CMK (cell line): ENCODE measurements around the gene CCDC85C.

ENCODE experiments used
- DNase-seq: peaks from one replicate; pipeline ENCODE4 v3.0.0-alpha.2; 2010; ENCODE audit warnings: low read depth

CCDC85C gene

GRCh38 chr14:99630202-99630601, 26.2 kb upstream of the CCDC85C start:
- no peak for DNase-seq

DNA sequence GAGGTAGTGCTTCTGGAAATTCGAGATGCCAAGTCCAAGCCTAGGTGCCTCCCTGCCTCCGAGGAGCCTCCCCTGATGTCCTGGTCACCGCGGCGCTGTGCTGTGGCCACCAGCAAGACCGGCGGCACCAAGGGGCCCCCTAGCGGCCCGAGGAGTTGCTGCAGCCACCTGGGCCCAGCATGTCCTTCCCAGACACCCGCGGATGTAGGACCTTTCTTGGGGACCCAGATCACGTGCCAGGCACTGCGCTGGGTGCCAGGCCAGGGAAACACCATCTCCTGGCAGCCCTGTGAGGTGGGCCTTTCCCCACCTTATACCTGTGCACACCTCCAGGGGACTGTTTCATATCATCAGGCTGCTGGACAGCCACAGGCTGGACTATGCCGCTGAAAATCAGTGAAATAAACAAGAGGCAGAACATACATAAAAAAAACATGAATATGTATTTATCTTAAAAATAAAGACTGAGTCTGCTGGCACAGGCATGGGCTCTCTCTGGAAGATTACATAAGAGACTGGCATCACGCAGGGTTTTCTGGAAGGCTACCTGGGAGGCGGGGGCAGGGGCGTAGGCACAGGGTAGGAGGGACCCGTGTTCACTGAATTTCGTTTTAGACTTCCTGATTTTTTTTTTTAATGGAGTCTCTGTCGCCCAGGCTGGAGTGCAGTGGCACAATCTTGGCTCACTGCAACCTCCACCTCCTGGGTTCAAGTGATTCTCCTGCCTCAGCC, 25.0 kb upstream of the CCDC85C start:
- peak; percentile 29 for DNase-seq

DNA sequence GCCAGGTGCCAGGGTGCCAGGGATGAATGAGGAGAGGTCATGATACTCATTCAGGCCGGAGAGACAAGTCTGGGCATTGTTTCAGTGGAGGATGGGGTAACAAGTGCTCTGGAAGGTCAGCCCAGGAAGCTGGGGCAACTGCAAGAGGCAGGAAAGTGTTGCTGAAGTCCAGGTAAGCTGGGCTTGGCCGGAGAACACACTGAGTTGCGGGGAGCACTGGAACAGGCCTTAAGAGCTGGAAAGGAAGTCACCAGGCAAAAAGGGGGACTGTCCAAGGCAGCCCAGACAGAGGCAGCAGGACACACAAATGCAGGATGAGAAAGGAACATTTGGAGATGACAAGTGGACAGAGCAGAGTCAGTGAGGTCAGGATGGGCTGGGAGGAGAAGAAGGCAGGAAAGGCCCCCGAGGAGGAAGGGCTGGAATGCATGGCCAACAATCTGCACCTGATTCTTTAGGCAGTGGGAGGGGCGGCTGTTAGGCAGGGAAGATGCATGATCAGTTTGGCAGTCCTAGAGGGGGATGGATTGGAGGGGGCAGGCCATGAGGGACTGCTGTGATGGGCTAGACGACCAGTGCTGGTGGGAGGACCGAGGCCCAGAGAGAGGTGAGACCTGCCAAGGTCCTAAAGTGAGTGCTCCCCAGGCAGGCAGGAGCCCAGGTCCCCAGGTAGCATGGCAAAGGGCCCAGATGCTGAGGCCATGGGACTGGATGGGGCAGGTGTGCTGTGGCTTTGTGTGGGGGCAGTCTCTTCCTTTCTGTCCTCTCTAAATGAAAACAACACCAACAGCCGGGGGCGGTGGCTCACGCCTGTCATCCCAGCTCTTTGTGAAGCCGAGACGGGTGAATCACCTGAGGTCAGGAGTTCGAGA, 23.7 kb upstream of the CCDC85C start:
- DNase-seq, result no peak

- no peak for DNase-seq
Observed at GRCh38 chr14:99627100-99627499, 23.1 kb upstream of the CCDC85C start.

GRCh38 chr14:99626041-99626648, 22.1 kb upstream of the CCDC85C start:
- no peak for DNase-seq

DNA sequence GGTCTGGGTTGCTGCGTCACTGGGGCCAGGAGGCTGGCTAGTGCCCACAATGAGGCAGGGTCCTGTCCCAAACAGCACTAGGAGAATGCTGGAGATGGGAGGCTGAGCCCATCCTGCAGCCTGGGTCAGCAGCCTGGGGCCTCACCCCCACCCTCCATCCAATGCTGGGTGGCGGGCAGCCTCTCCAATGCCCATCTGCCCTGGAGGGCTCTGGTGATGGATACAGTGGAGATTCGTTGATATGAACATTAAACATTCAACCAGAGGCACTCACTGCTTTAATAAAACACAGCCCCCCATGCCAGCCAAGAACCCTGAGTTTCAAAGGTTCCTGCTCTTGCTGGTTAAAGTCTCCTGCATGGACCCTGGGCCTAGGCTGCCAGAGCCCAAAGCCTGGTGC, 21.5 kb upstream of the CCDC85C start:
- DNase-seq, result no peak

DNA sequence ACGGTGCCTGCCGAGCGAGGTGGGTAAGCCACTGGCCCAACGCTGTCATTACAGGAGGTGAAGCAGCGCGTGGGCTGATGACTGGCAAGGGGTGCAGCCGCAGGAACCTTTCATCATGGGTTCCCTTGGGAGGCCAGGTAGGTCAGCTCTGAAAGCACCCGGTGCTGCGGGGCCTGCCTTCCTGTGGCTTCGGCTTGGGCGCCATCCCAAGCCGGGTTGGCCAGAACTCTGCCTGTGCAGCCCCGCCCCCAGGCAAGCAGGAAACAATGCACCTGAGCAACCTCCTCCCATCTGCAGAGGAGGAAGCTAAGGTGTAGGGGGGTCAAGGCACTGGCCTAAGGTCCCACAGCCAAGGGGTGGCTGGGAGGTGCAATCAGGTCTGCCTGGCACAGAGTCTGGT, 21.0 kb upstream of the CCDC85C start:
- no peak for DNase-seq

GRCh38 chr14:99624024-99624423, 20.0 kb upstream of the CCDC85C start:
- no peak for DNase-seq

- DNase-seq, result no peak
Observed at GRCh38 chr14:99621948-99622347, 17.9 kb upstream of the CCDC85C start.

GRCh38 chr14:99619835-99620834, 16.1 kb upstream of the CCDC85C start:
- no peak for DNase-seq

DNA sequence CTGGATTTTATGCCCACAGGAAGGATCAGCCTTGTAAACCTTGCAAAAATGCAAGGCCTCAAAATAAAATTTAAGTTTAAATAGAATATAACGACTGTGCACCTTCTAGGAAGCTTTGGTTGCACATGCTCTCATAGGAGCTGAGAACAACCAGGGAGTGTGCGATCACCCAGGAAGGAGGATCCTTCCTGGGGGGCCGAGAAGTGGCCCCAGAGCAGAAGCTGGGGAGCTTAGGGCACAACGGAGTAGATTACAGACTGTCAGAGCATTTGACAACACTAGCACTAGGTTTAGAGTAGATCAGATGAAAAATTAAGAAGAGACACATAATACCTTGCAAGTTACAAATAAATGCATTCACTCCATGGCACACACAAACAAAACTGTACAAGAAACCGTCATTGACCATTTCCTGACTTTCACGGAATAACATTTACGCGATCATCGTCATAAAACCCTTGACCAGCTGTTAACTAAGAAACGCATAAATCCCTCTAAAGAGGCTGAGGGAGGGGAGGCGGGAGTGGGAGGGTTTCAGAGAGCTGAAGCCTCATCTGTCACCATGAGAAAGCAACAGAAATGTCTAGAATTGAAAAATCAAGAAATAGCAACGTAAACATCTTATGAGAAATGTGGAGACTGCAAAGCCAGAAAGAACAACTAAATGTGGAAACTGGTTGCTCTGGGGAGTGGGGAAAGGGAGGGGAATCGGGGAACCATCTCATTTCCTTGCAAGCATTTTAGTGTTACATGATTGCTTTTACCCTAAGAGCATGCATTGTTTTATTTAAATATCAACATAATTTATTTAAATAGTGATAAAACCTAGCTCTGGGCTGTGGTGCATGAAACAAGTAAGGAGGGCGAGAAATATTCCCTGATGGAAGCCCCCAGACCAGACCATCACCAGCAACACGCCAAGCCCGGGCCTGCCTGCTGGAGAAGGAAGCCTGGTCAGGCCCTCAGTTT, 13.1 kb upstream of the CCDC85C start:
- no peak for DNase-seq

DNA sequence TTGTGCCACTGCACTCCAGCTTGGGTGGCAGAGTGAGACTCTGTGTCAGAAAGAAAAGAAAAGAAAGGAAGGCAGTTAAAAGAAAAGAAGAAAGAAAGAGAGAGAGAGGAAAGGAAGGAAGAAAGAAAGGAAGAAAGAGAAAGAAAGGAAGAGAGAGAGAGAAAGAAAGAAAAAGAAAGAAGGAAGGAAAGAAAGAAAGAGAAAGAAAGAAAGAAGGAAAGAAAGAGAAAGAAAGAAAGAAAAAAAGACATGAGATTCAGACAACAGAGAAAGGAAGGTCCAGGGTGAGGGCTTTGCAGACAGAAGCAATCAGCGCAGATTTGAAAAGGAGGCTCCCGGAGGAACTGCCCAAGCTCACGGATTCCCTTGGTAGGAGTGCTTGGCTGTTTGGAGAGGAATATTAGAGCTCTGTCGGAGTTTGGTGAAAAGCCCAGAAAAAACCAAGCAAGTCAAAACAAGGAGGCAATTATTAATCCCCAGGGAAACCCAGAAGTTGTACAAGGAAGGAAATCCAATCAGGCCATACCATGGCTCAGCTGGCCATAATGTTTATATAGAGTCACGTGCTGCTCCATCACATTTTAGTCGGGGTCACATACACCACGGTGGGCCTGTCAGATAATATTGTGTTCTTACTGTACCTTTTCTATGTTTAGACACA, 11.6 kb upstream of the CCDC85C start:
- no peak for DNase-seq

- DNase-seq, result no peak
Observed at GRCh38 chr14:99612738-99613330, 8.8 kb upstream of the CCDC85C start.

- DNase-seq, result no peak
Observed at GRCh38 chr14:99612071-99612737, 8.2 kb upstream of the CCDC85C start.

DNA sequence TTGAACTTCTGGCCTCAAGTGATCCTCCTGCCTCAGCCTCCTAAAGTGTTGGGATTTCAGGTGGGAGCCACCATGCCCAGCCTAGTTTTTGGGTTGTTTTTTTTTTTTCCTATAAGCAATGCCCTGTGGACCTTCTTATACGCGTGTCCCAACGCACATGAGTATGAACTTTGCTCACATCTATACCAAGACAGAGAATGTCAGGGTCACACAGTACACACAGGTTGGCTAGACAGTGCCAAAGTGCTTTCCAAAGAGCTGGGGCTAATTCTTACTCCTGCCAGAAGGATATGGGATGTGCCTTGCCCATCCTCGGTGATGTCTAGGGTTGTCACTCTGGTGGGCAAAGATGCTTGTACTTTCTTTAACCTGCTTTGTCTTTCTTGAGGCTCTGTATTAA, 7.6 kb upstream of the CCDC85C start:
- DNase-seq, result no peak

DNA sequence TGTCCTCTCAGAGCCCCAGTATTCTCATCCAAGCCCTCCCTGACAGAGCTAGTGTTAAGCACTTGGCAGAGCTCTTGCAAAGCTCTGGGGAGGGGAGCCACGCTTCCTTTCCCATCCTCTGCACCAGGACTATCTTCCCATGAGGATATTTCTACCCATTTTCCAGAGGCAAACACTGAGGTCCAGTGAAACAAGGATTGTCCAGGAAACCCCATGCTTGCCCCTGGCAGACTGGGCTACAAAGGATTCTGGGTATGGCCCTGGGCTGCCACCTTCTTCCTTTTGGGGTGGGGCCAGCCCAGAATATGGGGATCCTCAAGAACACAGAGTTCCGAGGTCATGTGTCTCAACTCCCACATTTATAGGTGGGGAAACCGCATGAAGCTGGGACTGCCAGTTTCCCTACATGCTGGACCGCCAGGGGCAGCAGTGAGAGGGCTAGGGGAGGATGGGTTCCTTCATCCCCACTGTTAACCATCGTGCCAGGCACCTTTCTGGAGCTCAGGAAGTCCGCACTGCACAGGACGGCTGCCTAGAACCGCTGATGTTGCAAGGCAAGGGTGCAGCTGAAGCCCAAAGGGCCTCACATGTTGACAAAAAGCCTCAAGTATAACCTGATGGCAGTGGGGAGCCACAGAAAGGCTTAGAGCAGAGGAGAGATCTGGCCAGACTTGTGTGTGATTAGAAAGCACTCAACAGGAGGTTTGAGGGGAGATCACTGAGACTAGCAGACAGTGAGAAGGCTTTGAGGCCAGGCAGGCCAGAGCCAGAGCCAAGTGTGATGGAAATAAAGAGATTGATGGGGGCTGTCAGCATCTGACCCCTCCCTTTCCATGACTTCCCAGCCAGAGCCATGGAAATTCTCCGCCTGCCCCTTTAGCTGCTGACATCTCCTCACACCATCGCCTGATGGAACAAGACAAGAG, 5.5 kb upstream of the CCDC85C start:
- DNase-seq, result no peak

- no peak for DNase-seq
Observed at GRCh38 chr14:99608591-99608990, 4.6 kb upstream of the CCDC85C start.

DNA sequence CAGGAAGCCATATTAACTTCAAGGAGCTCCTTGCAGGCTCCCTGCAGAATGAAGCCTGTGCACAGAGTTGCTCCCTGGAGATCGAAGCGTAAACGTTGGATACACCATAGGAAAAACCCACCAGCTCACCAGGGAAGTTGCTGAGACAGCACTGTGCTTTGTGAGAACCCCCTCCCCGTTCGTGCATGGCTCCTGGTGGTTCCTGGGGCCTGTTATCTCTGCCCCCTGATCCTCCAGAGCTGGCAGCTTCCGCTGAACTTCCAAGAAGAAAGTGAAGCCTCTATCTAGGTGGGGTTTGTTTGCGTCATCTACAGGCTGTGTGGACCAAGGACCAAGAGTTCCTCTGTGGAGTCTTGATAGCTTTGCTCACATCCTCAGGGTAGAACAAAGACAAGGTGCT, 2.4 kb upstream of the CCDC85C start:
- peak; percentile 70 for DNase-seq
